RWPE2 (cell line): Measurements from ENCODE around the gene HIVEP3.

Experiments used
- ATAC-seq: fragments of 200-7000 bp; cut with Tn5 transposase; 3 replicates; pipeline ENCODE4 v1.9.1; 2021; ENCODE audit warnings: low read depth
- DNase-seq: peaks from one replicate; pipeline ENCODE4 v3.0.0-alpha.2; 2020; ENCODE audit warnings: low spot score
- H3K27ac ChIP-seq: fragments of 450-650 bp; 2 replicates; pipeline ENCODE4 v1.5.1; 2017; ENCODE audit warnings: mild to moderate bottlenecking; ENCODE audit not compliant: poor library complexity, severe bottlenecking
- H3K27me3 ChIP-seq: fragments of 250-450 bp; sonication (Bioruptor Pico); 2 replicates; pipeline ENCODE4 v1.5.1; 2021; ENCODE audit warnings: mild to moderate bottlenecking, moderate library complexity; ENCODE audit not compliant: insufficient read depth, poor library complexity, severe bottlenecking
- H3K36me3 ChIP-seq: fragments of 250-450 bp; sonication (Bioruptor Pico); 2 replicates; pipeline ENCODE4 v1.5.1; 2020; ENCODE audit warnings: low read depth, mild to moderate bottlenecking, moderate library complexity
- H3K4me1 ChIP-seq: fragments of 250-450 bp; sonication (Bioruptor Pico); 2 replicates; pipeline ENCODE4 v1.5.1; 2021; ENCODE audit warnings: mild to moderate bottlenecking, moderate library complexity; ENCODE audit not compliant: insufficient read depth, poor library complexity, severe bottlenecking
- H3K4me3 ChIP-seq: fragments of 250-450 bp; sonication (Bioruptor Pico); 2 replicates; pipeline ENCODE4 v1.5.1; 2021; ENCODE audit warnings: mild to moderate bottlenecking, moderate library complexity; ENCODE audit not compliant: severe bottlenecking
- H3K9me3 ChIP-seq: fragments of 250-450 bp; sonication (Bioruptor Pico); 2 replicates; pipeline ENCODE4 v1.5.1; 2021; ENCODE audit warnings: mild to moderate bottlenecking, moderate library complexity; ENCODE audit not compliant: severe bottlenecking
- TF ChIP-seq, protein P1 (sequence below): fragments of 450-650 bp; IDR thresholded peaks from one replicate; pipeline ENCODE4 v1.5.1; 2017; ENCODE audit warnings: mild to moderate bottlenecking, moderate library complexity; ENCODE audit not compliant: poor library complexity, severe bottlenecking

The HIVEP3 gene

GRCh38 chr1:41713557-41714327, 205.0 kb downstream of the HIVEP3 start:
- Histone ChIP-seq H3K9me3 (no peaks in the 10 kb centered on the region), H3K27me3 (no peaks in the 10 kb centered on the region), H3K36me3 (no peaks in the 10 kb centered on the region), H3K27ac (peak overlapping the region; percentile 26), H3K4me3 (no peak overlapping the region), H3K4me1 (peaks cover 12% of the 10 kb centered on the region)
- ATAC-seq (peak; percentile 86), DNase-seq (no peak)
- TF ChIP-seq, protein P1, sequence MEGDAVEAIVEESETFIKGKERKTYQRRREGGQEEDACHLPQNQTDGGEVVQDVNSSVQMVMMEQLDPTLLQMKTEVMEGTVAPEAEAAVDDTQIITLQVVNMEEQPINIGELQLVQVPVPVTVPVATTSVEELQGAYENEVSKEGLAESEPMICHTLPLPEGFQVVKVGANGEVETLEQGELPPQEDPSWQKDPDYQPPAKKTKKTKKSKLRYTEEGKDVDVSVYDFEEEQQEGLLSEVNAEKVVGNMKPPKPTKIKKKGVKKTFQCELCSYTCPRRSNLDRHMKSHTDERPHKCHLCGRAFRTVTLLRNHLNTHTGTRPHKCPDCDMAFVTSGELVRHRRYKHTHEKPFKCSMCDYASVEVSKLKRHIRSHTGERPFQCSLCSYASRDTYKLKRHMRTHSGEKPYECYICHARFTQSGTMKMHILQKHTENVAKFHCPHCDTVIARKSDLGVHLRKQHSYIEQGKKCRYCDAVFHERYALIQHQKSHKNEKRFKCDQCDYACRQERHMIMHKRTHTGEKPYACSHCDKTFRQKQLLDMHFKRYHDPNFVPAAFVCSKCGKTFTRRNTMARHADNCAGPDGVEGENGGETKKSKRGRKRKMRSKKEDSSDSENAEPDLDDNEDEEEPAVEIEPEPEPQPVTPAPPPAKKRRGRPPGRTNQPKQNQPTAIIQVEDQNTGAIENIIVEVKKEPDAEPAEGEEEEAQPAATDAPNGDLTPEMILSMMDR, result no peak

GRCh38 chr1:41713141-41713540, 205.6 kb downstream of the HIVEP3 start:
- Histone ChIP-seq H3K4me3 (no peak overlapping the region), H3K27ac (peak overlapping the region; percentile 26), H3K4me1 (peaks cover 12% of the 10 kb centered on the region), H3K27me3 (no peaks in the 10 kb centered on the region), H3K9me3 (no peaks in the 10 kb centered on the region), H3K36me3 (no peaks in the 10 kb centered on the region)
- no peak for ATAC-seq
- DNase-seq, result no peak
- TF ChIP-seq, protein P1, result no peak

GRCh38 chr1:41712695-41713094, 206.0 kb downstream of the HIVEP3 start:
- H3K4me1 ChIP-seq, result peaks cover 12% of the 10 kb centered on the region
- ATAC-seq, result no peak
- DNase-seq, result no peak
- H3K4me3 ChIP-seq, result no peak overlapping the region
- TF ChIP-seq, protein P1, result no peak
- peak overlapping the region; percentile 26 for H3K27ac ChIP-seq
- H3K27me3 ChIP-seq, result no peaks in the 10 kb centered on the region
- H3K9me3 ChIP-seq, result no peaks in the 10 kb centered on the region
- no peaks in the 10 kb centered on the region for H3K36me3 ChIP-seq

- Histone ChIP-seq H3K27me3 (no peaks in the 10 kb centered on the region), H3K4me1 (peaks cover 12% of the 10 kb centered on the region), H3K9me3 (no peaks in the 10 kb centered on the region), H3K4me3 (no peak overlapping the region), H3K36me3 (no peaks in the 10 kb centered on the region), H3K27ac (no peak overlapping the region)
- DNase-seq (no peak), ATAC-seq (no peak)
- TF ChIP-seq, protein P1, result no peak
Observed at GRCh38 chr1:41712081-41712480, 206.6 kb downstream of the HIVEP3 start.

- Histone ChIP-seq H3K27me3 (no peaks in the 10 kb centered on the region), H3K4me3 (no peak overlapping the region), H3K27ac (no peak overlapping the region), H3K4me1 (peaks cover 12% of the 10 kb centered on the region), H3K36me3 (no peaks in the 10 kb centered on the region), H3K9me3 (no peaks in the 10 kb centered on the region)
- TF ChIP-seq, protein P1, result no peak
- no peak for ATAC-seq
- no peak for DNase-seq
Observed at GRCh38 chr1:41711581-41711980, 207.1 kb downstream of the HIVEP3 start.
